Calu3 (cell line): ENCODE data around the gene MUC6. TPM values are rescaled to one million over a fixed set of nuclear protein-coding genes. Genes with fewer than 3 reads are reported as not detected.

Source experiments
- BruUV-seq: library from RNA; stranded (reverse); fragments of 400-500 nt; replicated peaks from 2 replicates; lab custom pipeline; 2021; lab: Mats Ljungman, UMichigan
- CTCF ChIA-PET: fragments of 300-600 bp; sonication (Branson Sonifier 250); formaldehyde crosslinking; loops from one replicate; lab custom pipeline; 2022; ENCODE audit warnings: antibody characterized with exemption; lab: Charles Lee
- DNase-seq: peaks from one replicate; pipeline ENCODE4 v3.0.0; 2022
- H3K27ac Mint-ChIP-seq: one replicate; pipeline ENCODE4 v1.8.0; 2022; ENCODE audit warnings: mixed read lengths; ENCODE audit not compliant: unreplicated experiment
- H3K27me3 Mint-ChIP-seq: one replicate; pipeline ENCODE4 v1.8.0; 2022; ENCODE audit warnings: mixed read lengths; ENCODE audit not compliant: unreplicated experiment
- H3K36me3 Mint-ChIP-seq: one replicate; pipeline ENCODE4 v1.8.0; 2022; ENCODE audit warnings: mild to moderate bottlenecking, moderate library complexity, mixed read lengths; ENCODE audit not compliant: insufficient read depth, unreplicated experiment
- H3K4me1 Mint-ChIP-seq: one replicate; pipeline ENCODE4 v1.8.0; 2022; ENCODE audit warnings: mild to moderate bottlenecking, low read depth, mixed read lengths; ENCODE audit not compliant: unreplicated experiment
- H3K4me3 Mint-ChIP-seq: one replicate; pipeline ENCODE4 v1.8.0; 2022; ENCODE audit warnings: mild to moderate bottlenecking, low read depth, moderate library complexity, mixed read lengths; ENCODE audit not compliant: unreplicated experiment
- H3K9me3 Mint-ChIP-seq: one replicate; pipeline ENCODE4 v1.8.0; 2022; ENCODE audit warnings: low read depth, mixed read lengths; ENCODE audit not compliant: unreplicated experiment
- CTCF ChIP-seq: fragments of 200-600 bp; IDR thresholded peaks from one replicate; pipeline ENCODE4 v1.8.0; 2022; ENCODE audit warnings: antibody characterized with exemption; ENCODE audit not compliant: unreplicated experiment
- intact Hi-C: fragments of 100-400 bp; cut with micrococcal nuclease; formaldehyde crosslinking; loops from one replicate; pipeline ENCODE4 v1.10.0; 2022; ENCODE audit not compliant: unreplicated experiment
- total RNA-seq: library from RNA; stranded (reverse); gene quantifications from 2 replicates; pipeline ENCODE4 v1.2.3, GENCODE V29; 2022

MUC6 gene
- total RNA-seq, 1 experiment from 2014 or later = 0.73 TPM

- H3K4me1 Mint-ChIP-seq = no peaks in the 10 kb centered on the region
- no peaks in the 10 kb centered on the region for H3K9me3 Mint-ChIP-seq
- DNase-seq = no peak
- no peaks in the 10 kb centered on the region for H3K27me3 Mint-ChIP-seq
- H3K27ac Mint-ChIP-seq = no peak overlapping the region
- no peak overlapping the region for H3K4me3 Mint-ChIP-seq
- H3K36me3 Mint-ChIP-seq = peaks cover 55% of the 10 kb centered on the region
- CTCF ChIA-PET = no interaction called here
- BruUV-seq = no TSS peak
- intact Hi-C loops = no loop called here
- no peak for TF ChIP-seq CTCF
Measured at GRCh38 chr11:1002406-1002984, 34.0 kb downstream of the MUC6 start.

GRCh38 chr11:1001617-1002405, 34.7 kb downstream of the MUC6 start:
- TF ChIP-seq CTCF = no peak
- intact Hi-C loops = no loop called here
- BruUV-seq = no TSS peak
- H3K36me3 Mint-ChIP-seq = peaks cover 61% of the 10 kb centered on the region
- no peaks in the 10 kb centered on the region for H3K27me3 Mint-ChIP-seq
- H3K4me3 Mint-ChIP-seq = no peak overlapping the region
- no peak for DNase-seq
- CTCF ChIA-PET = no interaction called here
- H3K27ac Mint-ChIP-seq = no peak overlapping the region
- H3K9me3 Mint-ChIP-seq = no peaks in the 10 kb centered on the region
- no peaks in the 10 kb centered on the region for H3K4me1 Mint-ChIP-seq

GRCh38 chr11:1000357-1001278, 35.9 kb downstream of the MUC6 start:
- Mint-ChIP-seq H3K9me3 (no peaks in the 10 kb centered on the region), H3K4me3 (no peak overlapping the region)
- no peak for TF ChIP-seq CTCF

GRCh38 chr11:999009-999408, 37.5 kb downstream of the MUC6 start:
- Mint-ChIP-seq H3K4me3 (no peak overlapping the region), H3K36me3 (peaks cover 50% of the 10 kb centered on the region), H3K4me1 (no peaks in the 10 kb centered on the region), H3K9me3 (no peaks in the 10 kb centered on the region), H3K27me3 (no peaks in the 10 kb centered on the region), H3K27ac (no peak overlapping the region)
- intact Hi-C loops = no loop called here
- no TSS peak for BruUV-seq
- TF ChIP-seq CTCF = no peak
- CTCF ChIA-PET = interaction anchor here (0.6 kb wide), 1 partner anchor 46 kb away, joined by 3 read pairs; no protein-coding TSS in a partner anchor
- DNase-seq = no peak

More at GRCh38 chr11:1000357-1001278, 35.9 kb downstream of the MUC6 start:
- no peak overlapping the region for H3K27ac Mint-ChIP-seq
- CTCF ChIA-PET = no interaction called here
- no peaks in the 10 kb centered on the region for H3K4me1 Mint-ChIP-seq
- BruUV-seq = no TSS peak
- H3K27me3 Mint-ChIP-seq = no peaks in the 10 kb centered on the region
- DNase-seq = no peak
- peaks cover 57% of the 10 kb centered on the region for H3K36me3 Mint-ChIP-seq
- intact Hi-C loops = no loop called here
